ENCODE results near the gene PLN.

PLN gene

DNA sequence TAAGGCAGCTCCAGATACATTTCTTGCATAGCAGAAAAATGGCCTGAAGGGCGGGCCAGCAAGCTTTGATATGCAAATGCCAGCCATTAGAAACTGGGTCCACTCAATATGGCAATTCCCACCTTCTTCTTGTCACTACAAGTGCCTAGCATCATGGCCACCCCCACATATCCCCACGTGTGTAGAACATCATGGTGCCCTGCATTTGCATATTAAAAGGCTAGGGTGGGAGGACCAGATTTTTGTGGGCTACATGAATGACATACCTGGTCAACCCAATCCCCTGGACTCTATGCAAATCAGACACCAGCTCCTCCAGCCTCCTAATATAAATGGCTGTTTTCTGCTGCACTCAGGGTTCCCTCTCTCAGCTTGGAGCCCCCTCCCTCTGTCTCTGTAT, 31.7 kb downstream of the PLN start:
- DNase-seq (ENCODE audit: low read depth in 2 of 2), result no peak

DNA sequence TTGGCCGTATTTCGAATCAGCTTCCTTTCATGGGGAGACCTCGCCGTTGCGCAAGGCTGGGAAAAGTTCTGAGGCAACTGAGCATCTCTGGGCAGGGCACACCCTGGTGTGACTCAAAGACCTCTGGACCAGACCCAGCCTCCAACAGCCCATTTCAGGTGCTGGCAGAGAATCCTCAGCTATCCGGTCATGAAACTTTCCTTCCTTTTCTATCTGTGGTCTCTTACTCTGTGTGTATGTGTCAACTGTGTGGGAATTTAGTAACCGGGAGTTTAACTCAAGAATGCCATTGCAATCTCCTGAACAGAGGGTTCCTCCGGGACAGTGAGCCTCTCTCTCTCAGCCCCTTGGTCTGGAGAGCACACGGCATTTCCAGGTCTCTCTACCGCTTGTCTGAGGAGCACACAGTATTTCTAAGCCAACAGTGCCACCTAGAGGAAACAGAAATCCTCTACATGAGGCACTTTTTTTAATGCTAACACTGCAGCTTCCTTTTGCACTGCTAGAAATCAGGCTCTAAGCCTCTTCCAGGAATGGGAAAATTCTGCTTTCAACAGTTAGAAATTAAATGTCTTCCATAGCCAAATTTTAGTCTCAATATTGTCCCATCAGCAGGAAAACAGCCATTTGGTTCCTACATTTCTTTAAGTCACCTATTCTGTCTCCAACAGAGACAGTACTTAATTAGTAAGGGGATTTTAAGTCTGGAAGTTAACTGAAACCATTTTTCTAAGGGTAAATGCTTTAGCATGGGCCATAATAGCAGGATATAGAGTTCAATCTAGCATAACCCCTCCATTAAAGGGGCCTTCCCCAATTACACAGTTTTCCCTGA, 32.7 kb downstream of the PLN start:
- peak in 1 of 2 experiments; percentile 49 for DNase-seq (ENCODE audit: low read depth in 2 of 2)

DNA sequence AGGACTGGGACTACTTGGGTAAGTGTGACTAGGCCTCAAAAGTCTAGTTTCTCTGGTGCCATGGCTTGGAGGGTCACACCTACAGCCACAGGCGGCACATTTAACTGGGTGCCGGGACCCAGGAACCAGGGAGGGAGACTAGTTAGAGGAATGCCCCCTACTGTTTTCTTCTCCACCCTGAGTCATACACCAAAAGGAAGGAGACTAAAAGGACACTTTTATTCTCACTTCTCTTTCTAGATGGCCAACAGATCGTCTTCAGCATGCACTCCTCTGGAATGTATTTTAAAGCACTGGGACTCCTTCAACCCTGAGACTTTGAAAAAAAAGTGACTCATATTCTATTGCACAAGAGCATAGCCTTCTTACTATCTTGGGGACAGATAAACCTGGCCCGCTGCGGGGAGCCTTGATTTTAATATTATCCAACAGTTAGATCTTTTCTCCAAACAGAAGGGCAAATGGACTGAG, 33.4 kb downstream of the PLN start:
- peak in 1 of 2 experiments; percentile 32 for DNase-seq (ENCODE audit: low read depth in 2 of 2)

DNA sequence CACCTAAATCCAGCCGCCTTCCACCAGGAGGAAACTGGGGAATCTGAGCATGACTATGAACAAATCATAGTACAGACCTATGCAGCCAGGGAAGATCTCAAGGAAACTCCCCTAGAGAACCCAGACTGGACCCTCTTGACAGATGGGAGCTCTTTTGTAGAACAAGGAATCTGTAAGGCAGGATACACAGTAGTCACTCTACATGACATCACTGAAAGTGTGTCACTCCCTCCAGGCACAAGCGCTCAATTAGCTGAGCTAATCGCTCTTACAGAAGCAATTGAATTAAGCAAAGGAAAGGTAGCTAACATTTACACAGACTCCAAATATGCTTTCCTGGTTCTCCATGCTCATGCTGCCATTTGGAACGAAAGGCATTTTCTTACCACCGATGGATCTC, 36.8 kb downstream of the PLN start:
- DNase-seq (ENCODE audit: low read depth in 2 of 2), result no peak

DNA sequence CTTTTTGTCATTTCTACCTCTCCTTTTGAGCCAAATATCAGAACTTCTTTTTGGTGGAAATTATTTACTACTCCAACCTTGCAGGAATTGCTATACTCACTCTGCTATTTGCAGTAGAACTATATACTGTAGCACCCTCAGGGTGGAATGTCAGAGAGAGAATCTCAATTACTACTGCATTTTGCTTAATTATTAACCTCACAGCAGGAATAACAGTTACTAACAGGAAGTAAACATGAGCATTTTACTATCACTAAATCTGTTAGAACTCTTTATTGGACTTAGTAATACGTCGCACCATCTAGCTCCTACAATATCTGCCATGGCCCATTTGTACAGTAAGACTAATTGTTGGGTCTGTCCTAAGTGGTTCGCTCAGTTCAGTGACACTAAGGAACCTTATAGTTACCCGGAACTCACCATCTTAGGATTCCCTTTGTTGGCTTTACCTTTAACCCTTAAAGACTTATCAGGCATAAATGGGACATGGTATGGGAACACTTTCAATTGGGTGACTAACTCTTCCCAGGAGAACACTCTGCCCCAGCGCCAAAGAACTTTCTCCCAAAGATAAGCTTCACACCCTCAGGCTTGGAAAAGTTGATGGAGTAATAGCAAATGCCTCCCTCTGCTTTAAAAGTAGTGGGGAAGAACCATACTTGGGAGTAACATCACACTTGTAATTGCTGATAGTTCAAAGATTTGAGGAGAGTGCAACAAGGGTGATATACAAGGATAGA, 38.8 kb downstream of the PLN start:
- DNase-seq (ENCODE audit: low read depth in 2 of 2), result no peak

DNA sequence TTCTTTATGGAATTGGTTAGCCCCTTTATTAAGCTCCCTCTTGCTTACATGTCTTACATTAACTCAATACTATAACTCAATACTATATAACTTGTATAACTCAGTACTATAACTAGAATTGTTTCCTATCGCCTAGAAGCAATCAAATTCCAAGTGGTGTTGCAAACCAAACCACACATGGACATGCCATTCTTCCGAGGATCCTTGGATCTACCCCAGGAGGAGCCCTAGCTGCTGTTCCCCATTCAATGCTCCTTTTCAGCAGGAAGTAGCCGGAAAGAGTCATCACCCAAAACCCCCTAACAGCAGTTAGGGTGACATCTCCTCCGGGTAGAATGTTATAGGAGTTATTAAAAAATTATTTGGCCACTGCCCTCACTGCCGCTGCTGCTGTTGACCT, 40.5 kb downstream of the PLN start:
- DNase-seq (ENCODE audit: low read depth in 2 of 2), result no peak

DNA sequence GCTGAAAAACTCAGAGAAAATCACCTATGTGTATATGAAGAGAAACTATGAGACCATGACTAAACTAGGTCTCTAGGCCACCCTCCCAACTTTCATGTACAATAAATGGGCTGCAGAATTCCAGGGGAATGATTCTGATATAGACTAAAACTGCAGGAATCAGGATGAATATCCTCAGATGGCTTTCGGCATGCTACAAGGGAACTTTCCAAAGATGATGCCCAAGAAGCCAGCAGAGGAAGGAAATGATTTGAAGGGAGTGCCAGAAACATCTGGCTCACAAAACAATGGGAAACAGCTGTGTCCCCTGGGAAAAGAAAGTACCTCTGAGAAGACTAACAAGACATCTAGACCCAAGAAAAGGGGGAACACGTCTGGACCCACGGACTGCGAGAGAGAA, 41.1 kb downstream of the PLN start:
- no peak for DNase-seq (ENCODE audit: low read depth in 2 of 2)

DNA sequence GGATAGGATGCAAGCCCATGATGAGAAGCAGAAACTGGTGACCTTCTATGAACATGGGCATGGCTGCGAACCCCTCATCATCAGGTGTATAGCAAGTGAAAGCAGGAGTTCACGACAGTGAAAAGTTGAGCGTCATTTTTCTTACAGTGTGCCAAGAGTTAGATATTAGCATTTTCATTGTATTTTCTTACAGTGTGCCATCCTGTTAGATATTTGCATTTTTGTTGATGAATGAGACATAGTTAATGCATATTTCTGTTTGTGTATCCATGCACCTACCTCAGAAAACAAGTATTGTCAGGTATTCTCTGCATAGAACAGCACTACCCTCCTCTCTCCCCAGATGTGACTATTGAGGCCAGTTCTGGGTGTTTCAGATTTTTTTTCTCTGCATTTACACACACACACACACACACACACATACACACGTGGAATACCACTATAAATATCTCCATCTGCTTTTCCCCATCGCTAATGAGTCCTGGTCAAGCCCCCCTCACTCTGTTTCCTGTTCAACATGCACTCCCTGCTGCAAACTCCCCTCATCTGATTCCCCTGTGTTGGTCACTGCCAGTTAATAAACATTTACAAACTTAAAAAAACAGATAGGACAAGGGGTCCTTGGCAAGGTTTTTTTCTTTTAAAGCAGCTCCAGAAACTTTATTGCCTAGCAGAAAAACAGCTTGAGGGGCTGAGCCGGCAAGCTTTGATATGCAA, 41.7 kb downstream of the PLN start:
- no peak for DNase-seq (ENCODE audit: low read depth in 2 of 2)

DNA sequence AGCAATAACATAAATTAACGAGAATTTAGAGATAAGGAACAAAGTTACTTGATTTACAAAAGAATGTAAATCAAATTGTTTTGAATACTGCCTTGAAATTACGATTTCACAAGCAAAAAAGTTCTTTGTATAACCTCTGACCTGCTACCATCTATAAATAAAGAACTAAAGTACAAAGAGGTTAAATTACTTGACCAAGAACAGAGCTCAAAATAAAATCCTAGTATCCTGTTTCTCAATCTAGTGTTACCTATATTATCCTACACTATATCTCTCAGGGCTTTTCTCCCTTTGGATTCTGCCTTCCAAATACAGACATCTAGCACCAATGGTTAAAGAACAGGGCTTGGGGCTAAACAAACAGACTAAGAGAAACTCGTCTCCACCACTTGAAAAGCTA, 43.8 kb downstream of the PLN start:
- no peak for DNase-seq (ENCODE audit: low read depth in 2 of 2)

DNA sequence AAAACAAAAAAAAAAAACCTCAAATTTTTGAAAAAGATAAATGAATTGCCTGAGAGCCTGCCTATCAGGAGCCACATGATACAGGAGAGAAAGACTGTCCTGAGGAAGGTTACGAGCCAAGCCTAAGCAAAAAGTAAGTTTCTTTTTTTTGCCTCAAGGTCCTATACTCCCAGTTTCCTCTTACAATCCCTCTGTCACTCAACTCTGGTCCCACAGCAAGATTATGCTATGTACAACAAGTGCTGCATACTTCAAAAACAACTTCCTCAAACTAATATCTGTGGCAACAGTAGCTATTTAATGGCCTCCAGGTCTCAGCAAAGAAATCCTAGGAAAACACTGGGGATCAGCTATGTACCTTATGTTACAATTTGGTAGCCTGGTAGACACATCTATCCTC, 46.8 kb downstream of the PLN start:
- no peak for DNase-seq (ENCODE audit: low read depth in 2 of 2)

DNA sequence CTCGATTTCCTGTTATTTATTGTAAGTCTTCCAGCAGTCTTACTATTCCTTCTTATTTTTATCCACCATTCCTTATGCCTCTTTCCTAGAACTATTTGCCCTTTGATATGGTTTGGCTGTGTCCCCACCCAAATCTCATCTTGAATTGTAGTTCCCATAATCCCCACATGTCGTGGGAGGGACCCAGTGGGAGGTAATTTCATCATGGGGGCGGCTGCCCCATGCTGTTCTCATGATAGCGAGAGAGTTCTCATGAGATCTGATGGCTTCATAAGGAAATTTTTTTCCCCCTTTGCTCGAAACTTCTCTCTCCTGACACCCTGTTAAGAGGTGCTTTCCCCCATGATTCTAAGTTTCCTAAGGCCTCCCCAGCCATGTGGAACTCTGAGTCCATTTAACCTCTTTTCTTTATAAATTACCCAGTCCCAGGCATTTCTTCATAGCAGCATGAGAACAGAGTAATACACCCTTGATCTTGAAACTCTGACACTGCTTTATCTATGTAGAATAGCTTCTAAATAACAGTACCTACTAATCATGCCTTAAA, 48.8 kb downstream of the PLN start:
- no peak for DNase-seq (ENCODE audit: low read depth in 2 of 2)

DNA sequence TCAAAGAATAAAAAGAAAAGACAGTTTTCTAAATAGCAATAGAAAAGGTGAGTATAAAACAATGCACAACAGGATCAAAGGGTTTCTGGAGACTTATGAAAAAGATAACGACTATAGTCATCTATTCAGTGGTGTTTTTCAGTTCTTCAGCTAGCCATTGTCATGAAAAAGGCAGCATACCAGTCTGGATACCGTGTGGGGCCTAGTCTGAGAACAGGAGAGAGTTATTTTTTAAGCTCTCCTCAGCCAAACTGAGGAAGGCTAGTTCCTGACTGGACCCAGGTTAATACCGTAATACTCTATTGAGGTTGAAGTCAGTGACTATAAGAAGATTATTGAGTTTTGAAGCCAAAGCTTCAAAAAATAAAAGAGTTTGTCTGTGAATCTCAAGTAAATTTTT, 49.5 kb downstream of the PLN start:
- no peak for DNase-seq (ENCODE audit: low read depth in 2 of 2)

DNA sequence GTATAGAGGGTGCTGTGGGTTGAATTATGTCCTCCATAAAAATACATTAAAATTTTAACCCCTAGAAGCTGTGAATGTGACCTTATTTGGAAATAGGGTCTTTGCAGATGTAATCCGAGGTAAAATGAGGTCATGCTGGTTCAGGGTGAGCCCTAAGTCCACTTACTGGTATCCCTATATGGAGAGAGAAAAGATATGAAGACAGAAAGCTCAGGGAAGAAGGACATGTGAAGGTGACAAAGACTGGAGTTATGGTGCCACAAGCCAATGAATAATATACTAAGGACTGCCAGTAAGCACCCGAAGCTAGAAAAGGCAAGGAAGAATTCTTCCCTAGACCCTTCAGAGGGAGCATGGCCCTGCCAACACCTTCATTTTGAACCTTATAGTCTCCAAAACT, 50.2 kb downstream of the PLN start:
- no peak for DNase-seq (ENCODE audit: low read depth in 2 of 2)

DNA sequence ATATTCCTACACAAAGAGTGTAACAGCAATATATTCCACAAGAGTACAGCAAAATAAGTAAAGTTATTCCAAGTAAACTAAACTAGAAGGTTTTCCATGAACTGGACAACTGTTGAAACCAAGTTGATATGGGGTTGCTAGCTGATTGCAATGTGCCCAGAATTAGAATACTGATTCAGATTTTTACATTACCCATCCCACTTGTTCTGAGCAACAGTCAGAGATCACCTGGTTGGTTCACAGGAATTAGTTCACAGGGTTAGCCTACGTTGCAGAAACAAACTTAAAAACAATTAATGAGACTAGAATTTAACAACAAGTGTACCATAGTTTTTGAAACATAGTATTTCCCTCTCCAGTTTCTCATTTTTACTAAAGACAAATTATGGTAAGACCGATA, 54.2 kb downstream of the PLN start:
- no peak for DNase-seq (ENCODE audit: low read depth in 2 of 2)

DNA sequence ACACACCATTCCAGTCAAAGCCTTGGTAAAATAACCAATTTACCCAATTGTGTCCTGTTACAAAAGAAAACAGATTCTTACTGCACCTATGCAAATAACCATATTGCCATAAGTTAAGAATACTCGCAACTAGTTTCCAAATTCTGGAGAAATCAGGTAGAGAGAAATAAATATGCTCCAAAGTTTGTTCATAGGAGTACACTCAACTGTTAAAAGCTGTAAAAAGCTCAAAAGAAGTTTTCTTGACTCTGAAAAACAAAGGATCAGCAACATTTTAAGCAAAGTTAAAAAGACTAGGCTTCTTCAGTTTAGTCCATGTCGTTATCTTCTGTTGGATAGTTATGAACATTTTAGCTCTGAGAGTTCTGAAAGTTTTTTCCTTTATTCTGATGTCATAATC, 55.3 kb downstream of the PLN start:
- no peak for DNase-seq (ENCODE audit: low read depth in 2 of 2)

DNA sequence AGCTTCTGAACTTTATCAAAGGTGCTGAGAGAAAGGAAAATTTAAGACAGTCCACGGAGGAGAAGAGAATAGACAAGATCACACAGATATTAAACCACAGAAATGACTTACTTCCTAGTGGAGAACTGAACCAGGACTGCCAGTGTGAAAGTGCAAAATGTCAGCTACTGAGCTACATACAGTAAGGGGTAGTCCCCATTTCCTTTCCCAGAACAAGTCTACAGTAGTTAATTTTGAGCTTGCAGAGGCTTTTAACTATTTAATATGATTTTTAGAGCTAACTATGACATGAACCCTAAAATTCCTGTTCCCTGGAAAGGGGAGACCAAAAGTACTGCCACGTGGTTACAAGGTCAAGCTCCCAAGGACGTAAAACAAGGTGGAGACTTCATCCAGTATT, 58.2 kb downstream of the PLN start:
- no peak for DNase-seq (ENCODE audit: low read depth in 2 of 2)

DNA sequence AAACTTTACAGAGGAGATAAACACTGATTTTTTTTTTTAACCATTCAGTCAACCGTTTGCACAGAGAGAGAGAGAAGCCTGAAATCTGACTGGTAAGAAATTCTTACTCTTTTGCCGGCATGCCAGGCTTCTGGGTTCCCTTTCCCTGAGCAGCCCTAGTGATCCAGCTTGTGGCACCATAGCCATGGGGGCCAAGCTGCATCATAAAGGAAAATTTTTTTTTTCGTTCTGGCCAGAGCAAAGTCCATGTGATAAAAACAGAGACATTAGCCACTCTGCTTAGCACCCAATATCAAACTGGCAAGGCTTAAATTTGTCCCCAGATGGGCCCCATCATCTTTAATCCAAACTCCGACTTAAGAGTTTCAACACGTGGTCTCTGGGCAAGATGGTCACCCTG, 58.8 kb downstream of the PLN start:
- DNase-seq (ENCODE audit: low read depth in 2 of 2), result no peak
